Measurements from ENCODE around the gene ACTN1.

Gene ACTN1

DNA sequence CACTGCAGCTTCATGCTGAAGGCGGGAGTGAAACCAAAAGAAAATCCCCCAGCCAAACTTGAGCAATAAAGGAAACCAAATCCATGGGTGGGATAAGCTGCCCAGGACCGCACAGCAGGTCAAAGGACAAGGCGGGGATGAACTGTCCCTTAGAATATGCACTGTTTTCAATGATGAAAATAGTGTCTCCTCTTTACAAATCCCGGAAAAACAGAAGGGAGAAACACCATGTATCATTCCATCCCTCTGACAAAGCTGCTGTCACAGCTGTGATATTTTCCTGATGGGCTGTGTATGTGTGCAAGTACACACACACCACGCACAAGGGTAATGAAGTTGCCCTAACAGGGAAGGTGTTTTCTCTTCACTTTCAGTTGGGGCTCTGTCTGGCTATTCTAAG lies 70.3 kb downstream of the ACTN1 start:
- DNase-seq, result no peak

DNA sequence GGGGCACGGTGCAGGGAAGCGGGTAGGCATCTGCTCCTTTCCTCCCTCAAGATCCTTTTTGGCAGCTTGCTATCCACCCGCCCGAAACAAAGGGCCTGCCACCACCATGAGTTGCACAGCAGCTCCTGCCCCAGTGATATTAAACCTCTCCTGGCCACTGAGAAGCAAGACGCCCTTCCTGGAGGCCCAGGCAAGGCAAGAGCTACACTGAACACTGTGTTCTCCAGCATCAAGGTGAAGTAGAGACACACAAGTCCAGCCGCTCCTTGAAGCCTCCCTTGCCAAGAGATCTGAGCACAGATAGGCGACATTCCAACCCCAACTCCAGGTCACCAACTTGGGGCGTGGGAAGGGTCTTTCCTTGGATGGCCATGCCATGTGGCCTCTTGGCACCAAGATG lies 70.9 kb downstream of the ACTN1 start:
- DNase-seq, result no peak

DNA sequence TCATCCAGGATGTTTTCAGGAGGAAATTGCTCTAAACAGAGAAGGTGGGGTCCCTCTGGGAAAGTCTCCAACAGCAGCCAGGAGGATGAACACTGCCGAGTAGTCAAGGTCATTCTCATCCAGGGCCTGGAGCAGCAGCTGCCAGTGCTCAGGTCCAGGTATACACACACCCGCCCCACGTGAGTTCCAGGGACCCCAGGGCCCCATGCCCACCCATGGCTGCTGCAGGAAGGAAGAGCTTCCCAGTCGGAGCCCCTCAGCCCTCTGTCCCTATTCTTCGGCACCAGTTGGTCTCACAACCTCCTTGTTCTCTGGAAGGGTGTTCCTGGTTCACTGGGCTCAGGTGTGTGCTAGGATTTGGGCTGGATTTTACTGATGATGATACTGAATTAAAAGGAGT lies 72.7 kb downstream of the ACTN1 start:
- DNase-seq, result no peak

DNA sequence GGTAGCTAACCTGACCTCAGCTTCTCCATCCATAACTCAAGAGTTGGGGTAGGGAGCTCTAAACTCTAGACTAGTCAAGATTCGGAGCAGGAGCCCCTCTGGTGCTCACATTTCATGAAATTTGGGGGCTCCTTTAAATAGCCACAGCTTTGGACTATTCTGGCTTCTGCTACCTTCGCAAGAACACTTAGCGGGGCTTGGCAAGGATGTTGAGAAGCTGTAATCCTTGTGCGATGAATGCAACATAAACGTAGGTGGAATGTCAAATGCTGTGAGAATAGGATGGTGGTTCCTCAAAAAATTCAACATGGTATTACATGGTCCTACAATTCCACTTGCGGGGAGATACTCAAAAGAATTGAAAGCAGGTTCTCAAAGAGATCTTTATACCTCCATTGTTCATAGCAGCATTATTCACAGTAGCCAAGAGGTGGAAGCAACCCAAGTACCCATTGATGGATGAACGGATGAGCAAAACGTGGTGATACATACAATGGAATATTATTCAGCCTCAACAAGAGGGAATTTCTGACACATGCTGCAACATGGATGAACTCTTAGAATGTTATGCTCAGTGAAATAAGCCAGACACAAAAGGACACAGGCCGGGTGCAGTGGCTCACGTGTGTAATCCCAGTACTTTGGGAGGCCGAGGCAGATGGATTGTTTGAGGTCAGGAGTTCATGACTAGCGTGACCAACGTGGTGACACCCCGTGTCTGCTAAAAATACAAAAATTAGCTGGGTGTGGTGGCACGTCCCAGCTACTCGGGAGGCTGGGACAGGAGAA lies 73.8 kb downstream of the ACTN1 start:
- DNase-seq, result no peak

DNA sequence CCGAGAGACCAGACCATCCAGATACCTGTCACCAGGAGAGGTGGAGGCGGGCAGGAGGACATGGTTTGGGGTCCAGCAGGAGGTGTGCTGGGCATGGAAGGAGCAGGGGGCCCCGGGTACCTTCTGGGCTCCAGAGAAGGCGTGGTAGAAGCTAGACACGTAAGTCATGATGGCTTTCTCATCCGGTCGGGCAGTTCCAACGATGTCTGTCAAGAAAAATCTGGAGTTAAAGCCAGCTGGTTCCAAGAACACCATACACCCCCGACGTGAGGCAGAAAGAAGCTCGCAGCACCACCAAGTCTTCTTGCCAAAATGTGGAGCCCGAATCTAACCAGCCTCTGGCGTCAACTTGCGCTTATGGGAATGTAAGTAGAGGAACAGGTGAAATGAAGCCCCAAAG lies 76.7 kb downstream of the ACTN1 start:
- DNase-seq, result no peak

DNA sequence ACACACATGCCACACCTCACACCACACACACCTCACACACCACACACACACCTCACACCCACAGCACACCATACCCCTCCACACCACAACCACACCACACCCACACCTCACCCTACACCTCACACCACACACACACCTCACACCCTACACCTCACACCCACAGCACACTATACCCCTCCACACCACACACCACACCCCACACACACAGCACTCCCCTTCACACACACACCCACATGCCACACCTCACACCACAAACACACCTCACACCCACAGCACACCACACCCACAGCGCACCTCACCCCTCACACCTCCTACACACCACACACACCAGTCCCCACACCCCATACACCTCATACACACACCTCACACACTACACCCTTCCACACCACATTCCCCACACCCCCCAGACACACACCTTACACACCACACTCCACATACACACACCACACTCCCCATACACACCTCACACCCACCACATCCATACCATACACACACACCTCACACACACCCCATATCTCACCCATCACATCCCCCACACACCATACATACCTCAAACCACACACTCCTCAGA lies 80.0 kb downstream of the ACTN1 start:
- no peak for DNase-seq

DNA sequence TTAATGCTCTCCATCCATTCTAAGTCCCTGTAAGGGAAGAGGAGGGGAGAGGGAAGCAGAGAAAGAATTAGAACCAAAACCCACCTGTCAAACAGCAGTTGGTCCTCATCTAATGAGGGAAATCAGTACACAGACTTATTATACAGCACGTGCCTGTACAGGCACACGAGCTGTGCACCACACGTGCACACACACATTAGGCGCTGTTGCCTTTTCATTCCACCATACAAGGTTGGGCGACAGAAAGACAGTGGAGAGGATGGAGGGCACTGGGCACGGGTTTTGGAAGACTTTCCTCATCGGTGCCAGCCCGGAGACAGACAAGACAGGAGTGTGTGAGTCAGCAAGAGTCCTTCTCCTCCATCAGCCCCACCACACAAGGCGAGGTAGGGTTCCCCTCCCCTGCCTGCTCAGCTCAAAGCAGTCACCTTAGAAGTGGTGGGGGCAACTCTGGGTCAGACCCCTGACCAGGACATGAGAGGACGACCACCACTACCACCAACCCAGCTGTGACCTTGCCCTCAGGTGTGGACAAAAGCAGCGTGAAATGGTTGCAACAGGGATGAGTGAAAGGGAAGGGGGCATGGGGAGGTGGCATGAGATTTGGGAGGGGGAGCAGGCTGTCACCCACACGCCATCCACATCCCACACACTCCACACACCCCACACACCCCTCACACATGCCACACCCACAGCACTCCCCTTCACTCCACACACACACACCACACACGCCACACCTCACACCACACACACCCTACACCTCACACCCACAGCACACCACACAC lies 80.7 kb downstream of the ACTN1 start:
- DNase-seq, result no peak

DNA sequence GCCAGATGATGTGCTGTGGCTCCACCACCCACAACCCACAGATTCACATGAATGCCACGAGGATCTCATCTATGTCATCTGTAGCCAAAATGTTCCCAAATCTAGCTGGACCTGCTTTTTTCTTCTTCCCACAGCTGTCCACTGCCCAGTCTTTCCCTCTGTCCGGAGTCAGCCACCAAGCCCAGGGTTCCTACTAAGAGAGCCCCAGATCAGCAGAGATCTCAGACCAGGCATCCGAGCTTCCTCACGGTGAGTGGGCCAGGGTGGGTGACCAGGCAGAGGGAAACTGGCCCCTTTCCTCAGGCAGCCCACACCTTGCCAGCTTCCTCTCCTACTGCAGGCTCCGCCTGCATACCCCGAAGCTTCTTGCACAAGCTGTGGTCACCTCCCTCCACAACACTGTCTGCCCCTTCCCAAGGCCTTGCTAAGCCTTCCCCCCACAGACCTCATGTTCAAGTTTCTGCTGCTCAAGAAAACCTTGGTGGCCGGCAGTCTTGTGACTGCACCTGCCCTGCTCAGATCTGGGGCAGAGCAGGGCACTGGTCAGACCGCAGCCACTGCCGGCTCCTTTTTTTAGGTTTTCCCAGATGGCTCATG lies 81.4 kb downstream of the ACTN1 start:
- no peak for DNase-seq

DNA sequence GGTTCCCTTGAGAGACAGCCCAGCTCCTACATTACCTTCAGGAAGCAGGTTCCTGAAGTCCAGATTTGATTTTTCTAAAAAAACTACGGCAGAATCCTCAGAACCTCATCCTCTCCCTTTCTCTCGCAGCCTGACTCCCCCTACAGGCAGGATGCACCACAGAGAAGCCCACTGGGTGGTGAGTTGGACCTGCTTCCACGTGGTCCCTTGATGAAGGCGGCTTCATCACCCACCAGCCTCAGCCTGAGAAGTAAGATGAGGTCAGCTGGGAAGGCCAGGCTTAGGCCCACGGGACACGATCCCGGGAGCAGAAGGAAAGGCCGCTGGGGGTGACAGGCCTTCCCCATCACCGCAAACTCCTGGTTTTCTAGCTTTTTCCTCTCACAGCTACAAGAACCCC lies 83.0 kb downstream of the ACTN1 start:
- DNase-seq, result peak; percentile 61

DNA sequence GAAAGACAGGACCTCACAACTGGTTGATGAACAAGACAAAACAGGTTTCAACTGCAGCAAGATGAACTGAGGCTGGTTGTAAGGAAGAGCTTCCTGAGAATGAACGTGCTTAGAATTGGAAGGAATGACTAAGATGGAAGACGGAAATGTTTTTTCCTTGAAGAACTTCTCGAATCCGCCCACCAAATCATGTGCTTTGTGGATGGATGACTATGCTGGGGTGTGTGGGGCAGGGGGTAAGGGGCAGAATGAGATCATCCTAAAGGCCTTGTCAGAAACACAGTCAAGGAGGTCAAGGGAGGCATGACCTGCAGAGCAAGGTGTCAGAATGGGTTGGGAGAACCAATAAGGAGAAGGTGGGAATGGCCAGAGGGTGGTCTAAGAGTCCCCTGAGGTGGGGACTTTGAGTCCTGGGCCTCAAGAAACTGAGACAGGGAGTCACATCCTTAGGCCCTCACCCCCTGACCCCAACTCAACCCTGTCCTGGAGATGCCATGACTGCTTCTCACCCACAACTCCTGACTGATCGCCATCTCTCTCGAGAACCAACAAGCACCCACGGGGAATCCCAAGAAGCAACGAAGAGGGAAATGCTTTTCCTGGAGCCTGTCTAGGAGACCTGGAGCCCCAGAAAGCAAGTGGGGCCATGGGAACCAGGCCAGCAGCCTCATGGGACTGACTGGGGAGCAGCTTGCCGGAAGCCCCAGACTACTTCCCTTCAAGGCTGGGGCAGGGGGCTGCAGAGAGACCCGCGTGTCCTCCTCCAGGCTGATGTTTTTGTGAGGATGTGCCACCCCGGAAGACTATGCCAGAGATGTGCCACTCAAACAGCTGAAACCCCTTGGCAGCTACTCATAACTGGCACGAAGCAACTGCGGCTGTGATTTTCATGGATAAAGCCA lies 84.0 kb downstream of the ACTN1 start:
- DNase-seq, result no peak

DNA sequence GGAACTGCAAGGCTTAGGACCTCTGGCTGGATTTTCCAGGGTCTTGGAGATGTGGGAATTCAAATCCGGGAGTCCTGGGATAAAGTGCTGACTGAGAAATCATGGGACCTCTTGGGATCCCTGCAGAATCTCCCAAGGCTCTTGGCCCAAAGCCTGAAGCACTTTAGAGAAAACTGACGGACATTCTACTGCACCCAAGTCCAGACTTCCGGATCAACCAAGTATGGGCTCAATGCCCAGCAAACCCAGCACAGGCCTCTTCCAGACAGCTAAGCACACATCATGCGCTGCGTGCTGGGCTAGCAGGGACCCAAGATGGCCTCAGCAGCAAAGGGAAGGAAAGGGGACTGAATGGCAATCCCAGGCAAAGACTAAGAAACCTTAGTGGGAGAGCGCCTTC lies 85.0 kb downstream of the ACTN1 start:
- DNase-seq, result no peak

DNA sequence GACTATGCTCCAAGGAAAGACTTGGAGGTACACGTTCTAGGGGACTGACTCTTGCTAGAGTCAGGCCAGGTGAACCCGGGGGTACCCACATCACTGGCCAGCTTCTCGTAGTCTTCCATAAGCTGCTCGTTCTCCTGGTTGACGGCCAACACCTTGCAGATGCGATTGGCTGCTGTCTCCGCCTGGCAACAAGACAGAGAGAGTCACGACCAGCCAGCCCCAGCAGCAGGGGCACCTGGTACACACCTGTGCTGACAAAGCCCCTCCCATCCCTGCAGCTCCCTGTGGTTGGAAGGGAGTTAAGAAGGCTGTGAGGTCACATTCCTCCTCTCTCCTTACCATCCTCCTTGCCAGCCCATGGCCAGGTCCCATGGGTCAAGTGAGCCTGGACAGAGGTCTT lies 85.5 kb downstream of the ACTN1 start:
- no peak for DNase-seq

DNA sequence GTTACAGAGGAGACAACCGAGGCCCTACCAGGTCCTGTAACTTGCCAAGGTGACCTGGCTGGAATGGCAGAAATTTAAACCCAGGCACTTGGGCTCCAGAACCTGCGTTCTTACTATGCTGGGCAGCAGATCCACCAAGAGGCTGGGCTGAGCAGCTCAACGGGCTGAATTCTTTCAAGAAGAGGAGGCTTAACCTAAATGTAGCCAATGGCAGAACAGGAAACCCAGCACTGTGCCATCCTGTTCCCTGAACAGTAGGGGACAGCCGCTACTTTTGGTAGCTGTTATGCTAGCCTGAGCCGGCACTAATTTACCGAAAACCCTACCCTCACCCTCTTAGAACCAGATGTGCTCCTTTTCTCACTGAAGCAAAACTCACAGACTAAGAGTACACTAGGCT lies 86.1 kb downstream of the ACTN1 start:
- no peak for DNase-seq

DNA sequence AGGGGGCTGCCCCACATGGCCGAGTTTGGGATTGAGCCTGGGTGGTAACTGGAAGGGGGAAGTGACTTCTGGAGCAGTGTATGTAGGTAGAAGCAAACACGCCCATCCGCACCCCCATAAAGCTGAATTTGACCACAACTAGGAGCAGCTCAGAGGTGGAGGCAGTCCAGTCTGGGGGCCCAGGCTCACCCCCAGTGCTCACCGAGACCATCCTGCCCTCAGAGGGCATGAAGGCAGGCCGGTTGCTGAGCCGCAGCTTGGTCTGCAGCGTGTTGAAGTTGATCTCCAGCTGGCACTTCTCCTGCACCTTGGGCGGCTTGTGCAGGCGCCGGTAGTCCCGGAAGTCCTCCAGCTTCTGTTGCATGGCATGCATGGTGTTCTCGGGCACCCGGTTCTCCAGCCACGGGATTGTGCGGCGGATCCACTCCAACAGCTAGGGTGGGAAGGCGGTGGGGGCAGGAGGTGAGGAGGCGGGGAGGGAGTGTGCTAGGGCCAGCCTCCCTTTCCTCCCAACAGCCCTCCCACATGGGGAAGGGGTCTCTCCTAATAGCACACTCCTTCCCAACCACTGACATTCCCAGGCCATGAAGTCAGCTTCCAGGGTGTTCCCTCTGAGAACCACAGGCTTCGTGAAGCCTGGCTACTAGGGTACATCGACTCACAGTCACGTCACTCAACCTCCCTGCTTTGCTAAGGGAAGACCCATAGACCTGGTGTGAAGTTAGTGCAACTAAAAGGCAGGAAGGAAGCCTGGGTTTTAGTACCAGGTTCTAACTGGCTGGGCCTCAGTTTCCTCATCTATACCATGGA lies 87.0 kb downstream of the ACTN1 start:
- DNase-seq, result peak; percentile 85

DNA sequence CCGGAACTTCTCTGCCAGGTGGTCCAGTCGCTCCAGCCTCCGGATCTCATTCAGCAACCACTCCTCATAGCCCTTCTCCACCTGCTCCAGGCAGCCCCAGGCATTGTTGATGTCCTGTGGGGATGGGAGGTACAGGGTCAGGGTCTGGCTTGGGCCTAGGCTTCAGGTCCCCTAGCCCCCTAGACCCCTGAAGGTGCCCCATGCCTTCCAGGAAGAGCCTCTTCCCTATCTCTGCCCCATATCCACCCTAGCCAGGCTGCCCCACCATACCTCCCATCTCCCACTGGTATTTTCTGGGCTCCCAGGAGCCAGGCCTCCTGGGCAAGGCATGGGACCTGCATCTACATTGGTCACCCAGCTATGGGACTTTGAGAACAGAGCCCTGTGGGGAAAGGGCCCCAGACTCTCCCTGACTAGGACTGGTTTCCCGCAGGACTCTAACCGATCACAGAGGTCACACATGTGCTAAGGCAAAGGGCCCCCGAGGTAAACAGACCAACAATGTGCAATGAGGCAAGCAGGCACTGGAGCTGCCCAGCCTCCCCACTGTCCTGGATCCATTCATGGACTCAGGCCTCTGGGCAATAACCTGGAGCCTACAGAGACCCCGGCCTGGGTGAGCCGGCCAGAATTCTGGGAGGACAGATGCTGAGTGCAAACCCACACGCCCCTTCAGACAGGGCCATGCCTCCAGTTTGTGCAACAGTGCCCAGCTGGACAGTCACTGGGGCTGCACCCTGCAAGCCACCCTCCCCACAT lies 88.8 kb downstream of the ACTN1 start:
- no peak for DNase-seq

DNA sequence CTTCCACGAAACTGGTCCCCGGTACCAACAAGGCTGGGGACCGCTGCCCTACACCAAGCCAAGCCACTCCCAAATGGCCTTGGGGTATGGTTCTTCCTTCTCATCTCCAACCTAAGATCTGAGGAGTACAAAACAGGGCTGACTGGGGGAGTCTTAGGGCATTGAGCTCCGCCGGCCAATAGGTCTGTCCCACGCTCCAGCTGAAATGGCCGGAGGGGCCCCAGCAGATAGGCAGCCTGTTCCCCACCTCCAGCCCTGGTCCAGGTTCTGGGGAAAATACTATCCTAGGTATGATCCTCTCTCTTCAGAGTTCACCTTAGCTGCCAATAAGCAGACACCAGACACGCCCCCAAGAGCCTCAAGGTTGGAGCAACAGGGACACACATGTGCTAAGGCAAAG lies 90.2 kb downstream of the ACTN1 start:
- DNase-seq, result no peak

DNA sequence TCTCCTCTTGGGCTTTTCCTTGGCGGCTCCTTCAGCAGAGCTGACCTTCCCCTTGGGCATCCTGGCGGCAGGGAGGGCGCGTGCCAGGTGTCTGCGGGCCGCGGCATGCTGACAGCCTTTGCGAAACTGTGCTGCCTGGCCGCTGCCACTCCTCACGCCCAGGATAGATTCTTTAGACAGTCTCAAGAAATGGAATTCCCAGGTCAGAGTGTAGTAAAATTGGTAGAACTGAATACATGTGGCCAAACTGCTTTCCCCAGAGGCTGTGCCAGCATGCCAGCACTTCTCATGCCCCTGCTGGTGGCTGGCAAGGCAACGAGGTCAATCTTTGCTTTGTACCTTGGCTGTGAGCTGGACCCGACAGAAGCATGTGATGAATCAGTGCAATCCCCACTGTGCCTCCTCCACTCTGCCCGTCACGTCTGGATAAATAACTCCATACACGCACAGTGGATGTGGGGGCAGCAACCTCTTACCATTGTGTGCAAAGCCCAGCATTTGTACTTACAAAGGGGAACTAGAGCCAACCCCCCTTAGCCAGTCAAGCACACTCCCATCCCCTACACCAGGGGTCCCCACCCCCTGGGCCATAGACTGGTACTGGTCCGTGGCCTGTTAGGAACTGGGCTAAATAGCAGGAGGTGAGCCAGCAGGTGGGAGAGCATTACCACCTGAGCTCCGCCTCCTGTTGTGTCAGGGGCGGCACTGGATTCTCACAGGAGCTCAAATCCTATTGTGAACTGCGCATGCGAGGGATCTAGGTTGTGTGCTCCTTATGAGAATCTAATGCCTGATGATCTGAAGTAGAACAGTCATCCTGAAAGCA lies 90.9 kb downstream of the ACTN1 start:
- DNase-seq, result no peak

DNA sequence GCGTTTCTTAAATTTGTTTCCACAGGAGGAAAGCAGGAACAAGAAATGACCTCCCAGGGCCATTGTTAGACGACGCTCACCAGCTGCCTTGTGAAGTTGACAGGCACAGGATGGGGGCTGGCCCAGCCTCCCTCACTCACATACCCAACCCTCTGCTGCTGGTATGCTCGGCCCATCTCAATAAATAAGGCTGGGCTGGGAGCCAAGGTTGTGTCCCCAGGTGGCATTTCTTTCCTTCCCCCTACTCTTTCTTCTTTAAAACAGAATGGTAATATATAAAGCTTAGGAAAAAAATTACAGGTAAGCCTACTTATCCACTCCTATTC lies 93.0 kb downstream of the ACTN1 start:
- no peak for DNase-seq

DNA sequence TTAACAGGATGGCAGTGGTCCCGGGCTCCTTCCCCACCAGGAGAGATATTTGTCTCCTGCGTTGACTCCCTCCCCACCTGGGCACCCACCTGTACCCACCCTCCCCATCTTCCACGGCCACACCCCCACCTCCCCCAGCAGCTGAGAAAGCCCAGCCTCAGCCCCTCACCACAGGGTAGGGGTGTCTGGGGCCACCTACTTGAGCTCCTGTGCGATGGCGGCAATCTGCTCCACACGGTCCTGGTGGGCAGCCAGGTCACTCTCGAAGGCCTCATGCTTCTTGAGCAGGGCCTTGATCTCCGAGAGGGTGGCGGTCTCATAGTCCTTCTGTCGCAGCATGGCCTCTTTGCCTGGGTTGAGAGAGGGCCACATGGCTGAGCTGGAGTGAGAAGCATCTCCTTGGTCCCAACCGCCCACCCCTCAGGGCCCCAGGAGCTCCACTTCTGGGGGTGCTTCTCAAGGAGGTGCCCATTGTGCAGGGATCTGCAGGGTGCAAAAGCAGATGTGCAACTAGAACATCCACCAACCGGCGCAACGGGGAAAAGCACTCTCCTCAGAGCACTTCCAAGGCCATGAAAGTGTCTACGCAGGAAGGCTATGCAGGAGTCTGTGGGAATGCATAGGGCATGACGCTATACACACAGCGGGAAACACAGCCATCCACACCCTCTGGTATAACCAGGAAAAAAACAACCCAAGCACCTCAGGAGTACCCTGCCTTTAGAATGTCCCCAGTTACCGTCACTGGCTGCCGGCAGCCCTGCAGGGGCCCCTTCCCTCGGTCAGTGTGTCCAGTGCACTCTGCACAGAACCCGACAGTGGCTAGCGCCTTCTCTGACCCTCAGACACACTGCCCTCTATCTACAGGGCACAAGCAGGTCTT lies 93.6 kb downstream of the ACTN1 start:
- DNase-seq, result no peak

All from islet precursor cell (in vitro differentiated cells).